Esophagus squamous epithelium (tissue), 5 donors: Measurements from ENCODE around the gene CDH12. TPM values are rescaled to one million over a fixed set of nuclear protein-coding genes. Genes with fewer than 3 reads are reported as not detected.
"Not testable (repeated sequence)": the region's sequence is repeated elsewhere in the genome, so short reads cannot be mapped to it uniquely, and the experiment has no call there.

Experiments used
- DNase-seq: peaks from one replicate; lab custom pipeline; 2025; lab: John Stamatoyannopoulos, UW
- H3K27ac ChIP-seq, 4 donors: fragments of 200-600 bp; sonication (generic); one replicate each; pipeline ENCODE4 v1.5.1; 2016 to 2019; ENCODE audit warnings: mild to moderate bottlenecking in 1 of 4
- H3K27me3 ChIP-seq, 4 donors: fragments of 200-600 bp; sonication (generic); 1 replicate in 3 of 4; 2 replicates in 1 of 4; pipeline versions ENCODE4 v1.5.1 to v1.6.0; 2017 to 2021; ENCODE audit warnings: antibody characterized with exemption in 1 of 4
- H3K36me3 ChIP-seq, 3 donors: fragments of 200-600 bp; sonication (generic); one replicate each; pipeline ENCODE4 v1.5.1; 2016 to 2019
- H3K4me1 ChIP-seq, 3 donors: fragments of 200-600 bp; sonication (generic); one replicate each; pipeline ENCODE4 v1.5.1; 2017 to 2019
- H3K4me3 ChIP-seq, 4 donors: fragments of 200-600 bp; sonication (generic); 1 replicate in 3 of 4; 2 replicates in 1 of 4; pipeline ENCODE4 v1.5.1; 2016 to 2019; ENCODE audit warnings: mild to moderate bottlenecking in 2 of 4, moderate library complexity in 1 of 4
- H3K9me3 ChIP-seq, 3 donors: fragments of 200-600 bp; sonication (generic); one replicate each; pipeline ENCODE4 v1.5.1; 2016 to 2019
- POLR2A ChIP-seq, 4 donors: fragments of 450-650 bp; IDR thresholded peaks; one replicate each; pipeline ENCODE4 v1.6.1; 2017; ENCODE audit warnings: antibody characterized with exemption in 4 of 4, mild to moderate bottlenecking in 4 of 4, moderate library complexity in 3 of 4
- WGBS, 2 donors: methylation state at CpG; one replicate each; pipeline ENCODE4 v1.1.5; 2018; 5-methylcytosine and 5-hydroxymethylcytosine counted together
- intact Hi-C: fragments of 100-400 bp; cut with DNase I; formaldehyde crosslinking; loops from one replicate; pipeline ENCODE4 v1.15.0; 2022
- total RNA-seq, 4 donors: library from RNA; depleted of rRNA; stranded (reverse); fragments of >200 nt; gene quantifications; one replicate each; pipeline ENCODE4 v1.1.0, GENCODE V29; 2016
- TF ChIP-seq, protein P1 (sequence below), 6 experiments: fragments of 450-650 bp in 4 of 6; fragments of 200-600 bp in 2 of 6; sonication (generic) in 2 of 6; IDR thresholded peaks; one replicate each; pipeline ENCODE4 v1.5.1; 2016 to 2019; ENCODE audit warnings: antibody characterized with exemption in 6 of 6, mild to moderate bottlenecking in 4 of 6, moderate library complexity in 4 of 6
- donor health status: DM: yes; HTN: yes; CAD: no.

Gene CDH12
- total RNA-seq, 4 donors from 2014 or later: not detected

DNA sequence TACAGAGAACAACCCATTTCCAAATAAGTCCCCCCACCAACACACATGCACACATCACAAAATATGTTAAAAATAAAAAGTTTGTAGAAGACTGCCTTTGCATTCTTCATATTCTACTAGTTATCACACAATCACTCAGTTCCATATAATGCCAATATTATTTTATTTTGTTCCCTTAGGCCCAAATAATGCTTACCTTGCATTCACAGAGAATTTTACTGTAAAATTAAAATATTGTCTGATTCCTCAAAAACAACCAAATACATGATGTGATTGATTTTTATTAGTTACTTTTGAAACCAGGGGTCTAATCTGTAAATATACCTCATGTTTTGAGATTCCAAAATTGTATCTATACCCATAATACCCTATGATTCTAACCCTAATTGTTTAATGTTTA, 536.9 kb downstream of the CDH12 start:
- H3K27ac ChIP-seq: no peak overlapping the region
- intact Hi-C loops: no loop called here
- no peak overlapping the region for H3K4me3 ChIP-seq
- H3K9me3 ChIP-seq: no peaks in the 10 kb centered on the region
- H3K4me1 ChIP-seq: no peaks in the 10 kb centered on the region
- H3K27me3 ChIP-seq: no peaks in the 10 kb centered on the region
- TF ChIP-seq POLR2A (IDR thresholded peaks at IDR 0.05): no peak
- TF ChIP-seq, protein P1, sequence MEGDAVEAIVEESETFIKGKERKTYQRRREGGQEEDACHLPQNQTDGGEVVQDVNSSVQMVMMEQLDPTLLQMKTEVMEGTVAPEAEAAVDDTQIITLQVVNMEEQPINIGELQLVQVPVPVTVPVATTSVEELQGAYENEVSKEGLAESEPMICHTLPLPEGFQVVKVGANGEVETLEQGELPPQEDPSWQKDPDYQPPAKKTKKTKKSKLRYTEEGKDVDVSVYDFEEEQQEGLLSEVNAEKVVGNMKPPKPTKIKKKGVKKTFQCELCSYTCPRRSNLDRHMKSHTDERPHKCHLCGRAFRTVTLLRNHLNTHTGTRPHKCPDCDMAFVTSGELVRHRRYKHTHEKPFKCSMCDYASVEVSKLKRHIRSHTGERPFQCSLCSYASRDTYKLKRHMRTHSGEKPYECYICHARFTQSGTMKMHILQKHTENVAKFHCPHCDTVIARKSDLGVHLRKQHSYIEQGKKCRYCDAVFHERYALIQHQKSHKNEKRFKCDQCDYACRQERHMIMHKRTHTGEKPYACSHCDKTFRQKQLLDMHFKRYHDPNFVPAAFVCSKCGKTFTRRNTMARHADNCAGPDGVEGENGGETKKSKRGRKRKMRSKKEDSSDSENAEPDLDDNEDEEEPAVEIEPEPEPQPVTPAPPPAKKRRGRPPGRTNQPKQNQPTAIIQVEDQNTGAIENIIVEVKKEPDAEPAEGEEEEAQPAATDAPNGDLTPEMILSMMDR (IDR thresholded peaks at IDR 0.05): no peak
- H3K36me3 ChIP-seq: no peaks in the 10 kb centered on the region
- DNase-seq: no peak

DNA sequence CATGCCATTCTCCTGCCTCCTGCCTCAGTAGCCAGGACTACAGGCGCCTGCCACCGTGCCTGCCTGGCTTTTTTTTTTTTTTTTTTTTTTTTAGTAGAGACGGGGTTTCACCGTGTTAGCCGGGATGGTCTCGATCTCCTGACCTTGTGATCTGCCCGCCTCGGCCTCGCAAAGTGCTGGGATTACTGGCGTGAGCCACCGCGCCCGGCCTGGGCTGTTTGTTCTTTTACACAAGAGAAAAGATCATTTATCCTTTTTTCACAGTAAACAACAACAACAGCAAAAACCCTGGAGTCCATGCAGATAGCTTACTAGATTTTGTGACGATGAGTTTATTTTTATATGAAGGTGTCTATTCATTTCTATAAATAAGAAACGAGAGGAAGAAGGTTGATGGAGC, 538.1 kb downstream of the CDH12 start:
- WGBS, 2 donors: 73 to 82% methylated on average over 5 to 11 of the region's 15 CpGs
- H3K9me3 ChIP-seq, H3K4me3 ChIP-seq, intact Hi-C loops, H3K27ac ChIP-seq, H3K27me3 ChIP-seq, DNase-seq, H3K4me1 ChIP-seq, H3K36me3 ChIP-seq: not testable (repeated sequence)

DNA sequence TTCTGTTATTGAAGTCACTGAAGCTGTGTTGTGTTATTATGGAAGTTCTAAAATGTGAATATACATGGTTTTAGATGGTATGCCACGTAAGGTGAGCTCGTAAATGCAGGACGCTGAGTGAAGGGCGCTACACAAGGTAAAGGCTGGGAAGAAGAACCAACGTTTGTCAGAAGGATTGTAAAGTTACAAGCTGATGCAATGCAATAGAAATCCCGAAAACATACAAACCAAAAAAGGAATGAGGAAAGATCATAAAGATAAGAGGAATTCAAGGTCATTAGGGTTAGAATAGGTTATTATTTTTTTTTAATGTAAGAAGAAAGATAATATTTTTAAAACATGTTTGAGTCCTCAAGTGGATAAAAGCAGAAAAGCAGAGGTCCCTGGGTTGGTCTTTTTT, 538.6 kb downstream of the CDH12 start:
- TF ChIP-seq, protein P1 (IDR thresholded peaks at IDR 0.05): no peak
- no peak for TF ChIP-seq POLR2A (IDR thresholded peaks at IDR 0.05)
- Histone ChIP-seq H3K27me3 (no peaks in the 10 kb centered on the region), H3K36me3 (no peaks in the 10 kb centered on the region), H3K4me1 (no peaks in the 10 kb centered on the region), H3K4me3 (no peak overlapping the region), H3K9me3 (no peaks in the 10 kb centered on the region), H3K27ac (no peak overlapping the region)
- DNase-seq: no peak
- intact Hi-C loops: no loop called here
- WGBS, 2 donors: 78 to 84% methylated on average over 6 of the region's 6 CpGs

DNA sequence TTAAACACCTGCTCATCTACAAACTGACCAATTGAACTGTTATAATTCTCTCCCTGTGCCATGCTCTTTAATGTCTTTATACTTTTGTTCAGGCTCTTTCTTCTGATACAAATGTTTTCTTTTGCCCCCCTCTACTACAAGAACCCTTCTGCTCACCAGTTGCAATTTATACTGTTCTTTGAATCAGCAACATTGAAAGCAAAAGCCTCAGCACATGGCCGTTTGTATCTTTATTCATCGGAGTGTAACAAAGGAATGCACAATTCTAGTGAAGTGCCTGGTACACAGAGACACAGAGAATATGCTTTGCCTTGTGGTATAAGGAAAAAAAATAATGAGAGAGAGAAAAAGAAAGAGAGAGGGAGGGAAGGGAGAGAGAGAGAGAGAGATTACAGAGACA, 547.1 kb downstream of the CDH12 start:
- whole genome bisulfite sequencing, 2 donors: 49 to 61% methylated on average over 2 of the region's 2 CpGs

DNA sequence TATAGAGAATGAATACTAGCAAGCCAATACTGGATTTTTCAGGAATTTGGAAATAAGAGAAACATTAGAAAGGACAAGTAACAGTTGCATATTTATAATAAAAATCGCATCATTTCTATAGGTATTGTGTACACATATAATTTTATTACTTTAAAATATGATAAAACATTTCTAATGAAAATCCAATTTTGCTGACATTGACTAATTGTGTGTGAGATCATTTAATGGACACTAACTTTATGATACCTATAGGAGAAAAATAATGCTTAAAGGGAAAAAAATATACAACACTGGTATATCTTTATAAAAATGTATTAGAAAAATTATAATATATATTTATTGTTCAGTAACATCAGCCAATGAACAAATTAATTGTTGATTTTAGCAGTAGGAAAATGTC, 557.3 kb downstream of the CDH12 start:
- Histone ChIP-seq H3K27ac (no peak overlapping the region), H3K4me1 (no peaks in the 10 kb centered on the region), H3K27me3 (no peaks in the 10 kb centered on the region), H3K9me3 (peaks cover 0 to 15% (median 6%) of the 10 kb centered on the region in 3 donors), H3K4me3 (no peak overlapping the region), H3K36me3 (no peaks in the 10 kb centered on the region)
- DNase-seq: no peak
- intact Hi-C loops: no loop called here
- TF ChIP-seq, protein P1 (IDR thresholded peaks at IDR 0.05): no peak
- no peak for TF ChIP-seq POLR2A (IDR thresholded peaks at IDR 0.05)
- WGBS, 2 donors: 77 to 86% methylated on average over 1 of the region's 1 CpG

More for the DNA sequence above, 547.1 kb downstream of the CDH12 start:
- H3K27me3 ChIP-seq: no peaks in the 10 kb centered on the region
- no peak for DNase-seq
- TF ChIP-seq, protein P1 (IDR thresholded peaks at IDR 0.05): no peak
- TF ChIP-seq POLR2A (IDR thresholded peaks at IDR 0.05): no peak
- H3K4me1 ChIP-seq: no peaks in the 10 kb centered on the region
- H3K36me3 ChIP-seq: no peaks in the 10 kb centered on the region
- intact Hi-C loops: no loop called here
- H3K27ac ChIP-seq: no peak overlapping the region
- no peak overlapping the region for H3K4me3 ChIP-seq
- no peaks in the 10 kb centered on the region for H3K9me3 ChIP-seq

DNA sequence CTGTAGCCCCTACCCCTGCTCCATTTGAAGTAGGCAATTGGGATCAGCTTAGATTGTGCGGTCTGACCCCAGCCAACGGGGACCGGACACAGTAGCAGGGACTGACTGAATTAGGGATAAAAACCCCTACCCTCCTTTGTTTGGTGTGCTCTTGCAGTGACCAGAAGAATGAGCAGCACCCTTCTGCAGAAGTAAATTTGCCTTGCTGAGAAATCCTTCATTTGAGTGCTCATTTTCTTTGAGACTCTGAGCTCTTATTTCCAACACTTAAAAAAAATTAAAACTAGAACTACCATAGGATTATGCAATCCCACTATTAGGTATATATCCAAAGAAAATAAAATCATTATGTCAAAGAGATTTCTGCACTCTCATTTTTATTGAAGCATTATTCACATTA, 560.0 kb downstream of the CDH12 start:
- no peaks in the 10 kb centered on the region for H3K36me3 ChIP-seq
- no peaks in the 10 kb centered on the region for H3K4me1 ChIP-seq
- H3K4me3 ChIP-seq: no peak overlapping the region
- WGBS, 2 donors: 89 to 100% methylated on average over 3 of the region's 3 CpGs
- H3K9me3 ChIP-seq: peaks cover 0 to 19% (median 6%) of the 10 kb centered on the region in 3 donors
- DNase-seq: no peak
- no peaks in the 10 kb centered on the region for H3K27me3 ChIP-seq
- no peak for TF ChIP-seq POLR2A (IDR thresholded peaks at IDR 0.05)
- TF ChIP-seq, protein P1 (IDR thresholded peaks at IDR 0.05): no peak
- no peak overlapping the region for H3K27ac ChIP-seq
- intact Hi-C loops: no loop called here
